Tibial nerve (tissue), 4 donors: ENCODE measurements around the gene AKAP12. TPM values are rescaled to one million over a fixed set of nuclear protein-coding genes. Genes with fewer than 3 reads are reported as not detected.

Experiments used
- DNase-seq, 2 donors: peaks; one replicate each; pipeline ENCODE4 v3.0.0-alpha.2; 2019; ENCODE audit warnings: low spot score in 2 of 2
- H3K27ac ChIP-seq, 4 donors: fragments of 200-600 bp; sonication (generic) in 3 of 4; one replicate each; pipeline ENCODE4 v1.5.1; 2017 to 2019; ENCODE audit warnings: mild to moderate bottlenecking in 1 of 4
- H3K27me3 ChIP-seq, 2 donors: fragments of 200-600 bp; sonication (generic) in 1 of 2; one replicate each; pipeline versions ENCODE4 v1.5.1 to v1.6.0; 2017 to 2019
- H3K36me3 ChIP-seq, 3 donors: fragments of 200-600 bp; sonication (generic); one replicate each; pipeline ENCODE4 v1.5.1; 2018 to 2019
- H3K4me1 ChIP-seq, 4 donors: fragments of 200-600 bp; sonication (generic) in 3 of 4; one replicate each; pipeline ENCODE4 v1.5.1; 2017 to 2019
- H3K4me3 ChIP-seq, 4 donors: fragments of 200-600 bp; sonication (generic) in 3 of 4; one replicate each; pipeline ENCODE4 v1.5.1; 2017 to 2019; ENCODE audit warnings: mild to moderate bottlenecking in 1 of 4, moderate library complexity in 1 of 4
- H3K9me3 ChIP-seq, 4 donors: fragments of 200-600 bp; sonication (generic) in 3 of 4; one replicate each; pipeline ENCODE4 v1.5.1; 2017 to 2019
- EP300 ChIP-seq, 2 donors: sonication (generic); formaldehyde crosslinking; IDR thresholded peaks; one replicate each; pipeline ENCODE4 v1.6.1; 2017; ENCODE audit warnings: antibody characterized with exemption in 2 of 2, mild to moderate bottlenecking in 1 of 2
- POLR2A ChIP-seq, 2 donors: fragments of 450-650 bp; IDR thresholded peaks; one replicate each; pipeline ENCODE4 v1.6.1; 2017; ENCODE audit warnings: antibody characterized with exemption in 2 of 2, mild to moderate bottlenecking in 2 of 2, moderate library complexity in 2 of 2
- WGBS, 2 donors: methylation state at CpG; one replicate each; pipeline ENCODE4 v1.1.5; 2018; 5-methylcytosine and 5-hydroxymethylcytosine counted together
- total RNA-seq, 4 donors: library from RNA; depleted of rRNA; stranded (reverse); fragments of >200 nt; gene quantifications; one replicate each; pipeline ENCODE4 v1.1.0, GENCODE V29; 2016
- TF ChIP-seq, protein P1 (sequence below), 5 experiments: fragments of 200-600 bp in 3 of 5; fragments of 450-650 bp in 2 of 5; sonication (generic) in 3 of 5; IDR thresholded peaks; one replicate each; pipeline ENCODE4 v1.5.1; 2016 to 2019; ENCODE audit warnings: antibody characterized with exemption in 5 of 5, mild to moderate bottlenecking in 3 of 5, moderate library complexity in 2 of 5

The AKAP12 gene
- total RNA-seq, result 100 to 1,000 TPM; 214 to 268 (median 232) TPM

DNA sequence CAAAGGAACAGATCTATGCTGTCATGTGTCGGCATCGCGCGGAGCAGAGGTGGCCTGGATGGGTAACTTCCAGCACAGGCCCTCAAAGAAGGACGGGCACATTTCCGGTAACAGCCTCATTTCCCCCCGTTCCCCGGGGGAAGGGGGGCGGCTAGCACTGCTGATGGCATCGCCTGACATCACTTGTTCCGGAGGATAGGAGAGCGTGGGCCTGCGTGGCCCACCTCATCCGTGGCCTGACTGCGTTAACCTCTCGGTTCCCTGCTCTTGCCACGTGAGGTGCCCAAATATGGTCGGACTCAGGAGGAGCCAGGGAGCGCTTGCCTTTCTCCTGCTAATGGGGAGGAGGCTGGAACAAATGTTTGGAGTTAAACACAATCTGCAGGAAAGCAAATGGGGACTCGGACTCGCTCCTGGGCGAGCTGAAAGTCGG lies at the start of gene AKAP12:
Gene AKAP12, plus strand, starts transcription at position 365 of the 433 bp plus-strand sequence. CDS start 596 bp downstream, outside the sequence.
- TF ChIP-seq EP300 (IDR thresholded peaks at IDR 0.05), result peak in 1 of 2 donors; percentile 7
- TF ChIP-seq, protein P1, sequence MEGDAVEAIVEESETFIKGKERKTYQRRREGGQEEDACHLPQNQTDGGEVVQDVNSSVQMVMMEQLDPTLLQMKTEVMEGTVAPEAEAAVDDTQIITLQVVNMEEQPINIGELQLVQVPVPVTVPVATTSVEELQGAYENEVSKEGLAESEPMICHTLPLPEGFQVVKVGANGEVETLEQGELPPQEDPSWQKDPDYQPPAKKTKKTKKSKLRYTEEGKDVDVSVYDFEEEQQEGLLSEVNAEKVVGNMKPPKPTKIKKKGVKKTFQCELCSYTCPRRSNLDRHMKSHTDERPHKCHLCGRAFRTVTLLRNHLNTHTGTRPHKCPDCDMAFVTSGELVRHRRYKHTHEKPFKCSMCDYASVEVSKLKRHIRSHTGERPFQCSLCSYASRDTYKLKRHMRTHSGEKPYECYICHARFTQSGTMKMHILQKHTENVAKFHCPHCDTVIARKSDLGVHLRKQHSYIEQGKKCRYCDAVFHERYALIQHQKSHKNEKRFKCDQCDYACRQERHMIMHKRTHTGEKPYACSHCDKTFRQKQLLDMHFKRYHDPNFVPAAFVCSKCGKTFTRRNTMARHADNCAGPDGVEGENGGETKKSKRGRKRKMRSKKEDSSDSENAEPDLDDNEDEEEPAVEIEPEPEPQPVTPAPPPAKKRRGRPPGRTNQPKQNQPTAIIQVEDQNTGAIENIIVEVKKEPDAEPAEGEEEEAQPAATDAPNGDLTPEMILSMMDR (IDR thresholded peaks at IDR 0.05), result no peak

GRCh38 chr6:151191527-151191926 lies 48.2 kb upstream of the AKAP12 start:
- Histone ChIP-seq H3K36me3 (no peaks in the 10 kb centered on the region), H3K9me3 (no peaks in the 10 kb centered on the region), H3K27me3 (no peaks in the 10 kb centered on the region), H3K4me3 (no peak overlapping the region), H3K27ac (no peak overlapping the region), H3K4me1 (peaks cover 0 to 7% (median 3%) of the 10 kb centered on the region in 4 donors)
- DNase-seq, result no peak
- WGBS, 2 donors, result 68 to 69% methylated on average over 4 of the region's 4 CpGs
- TF ChIP-seq EP300 (IDR thresholded peaks at IDR 0.05) (no peak), POLR2A (IDR thresholded peaks at IDR 0.05) (no peak)
- TF ChIP-seq, protein P1 (IDR thresholded peaks at IDR 0.05), result no peak

More for the DNA sequence above, at the start of gene AKAP12:
- Histone ChIP-seq H3K36me3 (peaks cover 0 to 6% (median 0%) of the 10 kb centered on the region in 3 donors), H3K27me3 (peaks cover 0 to 7% of the 10 kb centered on the region in 2 donors), H3K4me3 (peak within 1 kb of the TSS; percentile 64 to 97 (median 85)), H3K9me3 (no peaks in the 10 kb centered on the region), H3K27ac (peak within 1 kb of the TSS; percentile 86 to 98 (median 94)), H3K4me1 (peaks cover 0 to 33% (median 3%) of the 10 kb centered on the region in 4 donors)
- WGBS, 2 donors, result 15 to 21% methylated on average over 23 of the region's 23 CpGs
- peak; percentile 24 to 51 for DNase-seq

- peak; percentile 46 to 86 for DNase-seq
- Histone ChIP-seq H3K4me1 (peaks cover 0 to 12% (median 3%) of the 10 kb centered on the region in 4 donors), H3K9me3 (no peaks in the 10 kb centered on the region), H3K4me3 (no peak overlapping the region), H3K36me3 (no peaks in the 10 kb centered on the region), H3K27me3 (no peaks in the 10 kb centered on the region), H3K27ac (peak overlapping the region in 2 of 4 donors; percentile 1 to 43)
- WGBS, 2 donors, result 35 to 68% methylated on average over 1 of the region's 1 CpG
- TF ChIP-seq EP300 (IDR thresholded peaks at IDR 0.05), result peak in 1 of 2 donors; percentile 85
- TF ChIP-seq, protein P1 (IDR thresholded peaks at IDR 0.05), result no peak
Measured at GRCh38 chr6:151196555-151196954, 43.2 kb upstream of the AKAP12 start.

DNA sequence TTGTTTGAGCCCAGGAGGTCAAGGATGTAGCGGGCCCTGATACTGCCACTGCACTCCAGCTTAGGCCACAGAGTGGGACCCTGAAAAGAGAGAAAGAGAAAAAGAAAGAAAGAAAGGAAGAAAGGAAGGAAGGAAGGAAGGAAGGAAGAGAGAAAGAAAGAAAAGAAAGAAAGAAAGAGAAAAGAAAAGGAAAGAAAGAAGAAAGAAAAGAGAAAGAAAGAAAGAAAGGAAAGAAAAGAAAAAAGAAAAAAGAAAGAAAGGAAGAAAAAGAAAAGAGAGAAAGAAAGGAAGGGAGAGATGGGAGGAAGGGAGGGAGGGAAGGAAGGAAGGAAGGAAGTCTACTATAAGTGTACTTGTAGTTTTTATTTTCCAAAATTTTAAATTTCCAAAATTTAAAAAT lies 42.2 kb upstream of the AKAP12 start:
- WGBS, 2 donors, result 96 to 100% methylated on average over 1 of the region's 1 CpG
- no peak overlapping the region for H3K4me3 ChIP-seq
- no peaks in the 10 kb centered on the region for H3K36me3 ChIP-seq
- no peaks in the 10 kb centered on the region for H3K9me3 ChIP-seq
- TF ChIP-seq EP300 (IDR thresholded peaks at IDR 0.05) (no peak), POLR2A (IDR thresholded peaks at IDR 0.05) (no peak)
- TF ChIP-seq, protein P1 (IDR thresholded peaks at IDR 0.05), result no peak
- no peak overlapping the region for H3K27ac ChIP-seq
- no peaks in the 10 kb centered on the region for H3K27me3 ChIP-seq
- DNase-seq, result no peak
- peaks cover 0 to 12% (median 3%) of the 10 kb centered on the region in 4 donors for H3K4me1 ChIP-seq

GRCh38 chr6:151199991-151200390 lies 39.8 kb upstream of the AKAP12 start:
- H3K36me3 ChIP-seq, result no peaks in the 10 kb centered on the region
- no peaks in the 10 kb centered on the region for H3K27me3 ChIP-seq
- H3K4me3 ChIP-seq, result no peak overlapping the region
- DNase-seq, result no peak
- peaks cover 0 to 12% (median 3%) of the 10 kb centered on the region in 4 donors for H3K4me1 ChIP-seq
- H3K9me3 ChIP-seq, result no peaks in the 10 kb centered on the region
- WGBS, 2 donors, result 61 to 67% methylated on average over 1 of the region's 1 CpG
- no peak overlapping the region for H3K27ac ChIP-seq
- TF ChIP-seq, protein P1 (IDR thresholded peaks at IDR 0.05), result no peak
- TF ChIP-seq EP300 (IDR thresholded peaks at IDR 0.05) (no peak), POLR2A (IDR thresholded peaks at IDR 0.05) (no peak)
